Endodermal cell (in vitro differentiated cells): ENCODE results near the gene RNF212. TPM values are rescaled to one million over a fixed set of nuclear protein-coding genes. Genes with fewer than 3 reads are reported as not detected.

Source experiments
- DNase-seq: peaks from one replicate; pipeline ENCODE4 v3.0.0-alpha.2; 2017
- H3K27ac ChIP-seq: 2 replicates; pipeline ENCODE4 v1.5.1; 2013; ENCODE audit warnings: mild to moderate bottlenecking, low read depth, low read length, moderate library complexity
- H3K27me3 ChIP-seq: 2 replicates; pipeline ENCODE4 v1.6.1; 2013; ENCODE audit warnings: mild to moderate bottlenecking, low read length, moderate library complexity; ENCODE audit not compliant: insufficient read depth, control insufficient read depth, poor library complexity, severe bottlenecking
- H3K36me3 ChIP-seq: 2 replicates; pipeline ENCODE4 v1.7.0; 2013; ENCODE audit warnings: mild to moderate bottlenecking, low read length, moderate library complexity; ENCODE audit not compliant: control insufficient read depth, insufficient read depth
- H3K4me1 ChIP-seq: one replicate; pipeline ENCODE4 v1.7.0; 2013; ENCODE audit warnings: low read length; ENCODE audit not compliant: control insufficient read depth, insufficient read depth
- H3K4me3 ChIP-seq: 2 replicates; pipeline ENCODE4 v1.5.1; 2013; ENCODE audit warnings: mild to moderate bottlenecking, low read length, moderate library complexity
- H3K9ac ChIP-seq: 2 replicates; pipeline ENCODE4 v1.6.1; 2013; ENCODE audit warnings: mild to moderate bottlenecking, low read length, moderate library complexity; ENCODE audit not compliant: poor library complexity, severe bottlenecking; ENCODE audit errors: extremely low read depth
- H3K9me3 ChIP-seq: 2 replicates; pipeline ENCODE4 v1.6.1; 2013; ENCODE audit warnings: mild to moderate bottlenecking, low read length, moderate library complexity; ENCODE audit not compliant: control insufficient read depth
- H3K27ac Mint-ChIP-seq: 2 replicates; pipeline ENCODE4 v1.8.0; 2020; ENCODE audit warnings: mixed read lengths
- H3K27me3 Mint-ChIP-seq: 2 replicates; pipeline ENCODE4 v1.8.0; 2021; ENCODE audit warnings: mild to moderate bottlenecking, mixed read lengths; ENCODE audit not compliant: insufficient read depth
- H3K36me3 Mint-ChIP-seq: 2 replicates; pipeline ENCODE4 v1.8.0; 2020; ENCODE audit warnings: low read depth, mixed read lengths
- H3K4me1 Mint-ChIP-seq: 2 replicates; pipeline ENCODE4 v1.8.0; 2020; ENCODE audit warnings: mixed read lengths
- H3K4me3 Mint-ChIP-seq: 2 replicates; pipeline ENCODE4 v1.8.0; 2020; ENCODE audit warnings: mild to moderate bottlenecking, moderate library complexity, mixed read lengths
- H3K9me3 Mint-ChIP-seq: 2 replicates; pipeline ENCODE4 v1.8.0; 2020; ENCODE audit warnings: mild to moderate bottlenecking, mixed read lengths
- CTCF ChIP-seq: fragments of 200-600 bp; sonication (generic); conservative IDR thresholded peaks from 2 replicates; pipeline ENCODE4 v1.5.0; 2021; ENCODE audit warnings: antibody characterized with exemption, mild to moderate bottlenecking
- WGBS, 2 experiments: methylation state at CpG; one replicate each; pipeline versions ENCODE4 v1.1.5 to v1.1.7; 2013; ENCODE audit warnings: missing lambda C conversion rate in 2 of 2, mixed read lengths in 1 of 2; ENCODE audit not compliant: insufficient coverage in 1 of 2, insufficient read length in 1 of 2; 5-methylcytosine and 5-hydroxymethylcytosine counted together
- total RNA-seq, 2 donors: library from RNA; stranded (reverse); fragmentation: NEBNext Ultra II Directional in 1 of 2; extraction: Animal tissue kit (Norgen Biotek cat#: 25700) in 1 of 2; gene quantifications; 2 replicates in 1 of 2; 3 replicates in 1 of 2; pipeline ENCODE4 v1.2.1, GENCODE V29; 2021

Gene RNF212
- total RNA-seq, 2 donors from 2014 or later = 3.4 to 5.6 TPM

- Histone ChIP-seq H3K4me1 (no peaks in the 10 kb centered on the region), H3K4me3 (no peak overlapping the region), H3K9me3 (no peaks in the 10 kb centered on the region), H3K27ac (no peak overlapping the region), H3K27me3 (peaks cover 87% of the 10 kb centered on the region), H3K36me3 (no peaks in the 10 kb centered on the region), H3K9ac (no peak overlapping the region)
- DNase-seq = peak; percentile 63
- 82 to 85% methylated on average over 29 to 35 of the region's 35 CpGs for WGBS, 2 experiments
- H3K4me3 Mint-ChIP-seq = no peak overlapping the region
- peaks cover 70% of the 10 kb centered on the region for H3K27me3 Mint-ChIP-seq
- no peaks in the 10 kb centered on the region for H3K9me3 Mint-ChIP-seq
- H3K4me1 Mint-ChIP-seq = no peaks in the 10 kb centered on the region
- H3K27ac Mint-ChIP-seq = no peak overlapping the region
- no peaks in the 10 kb centered on the region for H3K36me3 Mint-ChIP-seq
- no peak for TF ChIP-seq CTCF
Measured at GRCh38 chr4:1058198-1058996, 55.0 kb downstream of the RNF212 start.

- WGBS, 2 experiments = 82 to 91% methylated on average over 6 to 7 of the region's 7 CpGs
- no peak for TF ChIP-seq CTCF
- no peaks in the 10 kb centered on the region for H3K9me3 ChIP-seq
- no peak overlapping the region for H3K4me3 Mint-ChIP-seq
- DNase-seq = peak; percentile 34
- no peaks in the 10 kb centered on the region for H3K4me1 Mint-ChIP-seq
- H3K9me3 Mint-ChIP-seq = no peaks in the 10 kb centered on the region
- H3K27ac ChIP-seq = no peak overlapping the region
- peaks cover 88% of the 10 kb centered on the region for H3K27me3 ChIP-seq
- no peaks in the 10 kb centered on the region for H3K36me3 ChIP-seq
- H3K4me1 ChIP-seq = no peaks in the 10 kb centered on the region
- H3K9ac ChIP-seq = no peak overlapping the region
- H3K36me3 Mint-ChIP-seq = no peaks in the 10 kb centered on the region
- peaks cover 75% of the 10 kb centered on the region for H3K27me3 Mint-ChIP-seq
- H3K27ac Mint-ChIP-seq = no peak overlapping the region
- H3K4me3 ChIP-seq = no peak overlapping the region
Measured at GRCh38 chr4:1057403-1057745, 56.0 kb downstream of the RNF212 start.

GRCh38 chr4:1056671-1057402 lies 56.5 kb downstream of the RNF212 start:
- no peaks in the 10 kb centered on the region for H3K4me1 ChIP-seq
- H3K9me3 ChIP-seq = no peaks in the 10 kb centered on the region
- Mint-ChIP-seq H3K27me3 (peaks cover 76% of the 10 kb centered on the region), H3K27ac (no peak overlapping the region), H3K4me3 (no peak overlapping the region), H3K4me1 (no peaks in the 10 kb centered on the region), H3K9me3 (peaks cover under 1% of the 10 kb centered on the region), H3K36me3 (no peaks in the 10 kb centered on the region)
- H3K27me3 ChIP-seq = peaks cover 88% of the 10 kb centered on the region
- WGBS, 2 experiments = 88 to 90% methylated on average over 14 to 28 of the region's 28 CpGs
- H3K4me3 ChIP-seq = no peak overlapping the region
- no peak for TF ChIP-seq CTCF
- H3K27ac ChIP-seq = no peak overlapping the region
- no peaks in the 10 kb centered on the region for H3K36me3 ChIP-seq
- H3K9ac ChIP-seq = no peak overlapping the region
- DNase-seq = no peak
